A673 (cell line): ENCODE measurements around the gene FAM227B. TPM values are rescaled to one million over a fixed set of nuclear protein-coding genes. Genes with fewer than 3 reads are reported as not detected.
"Not testable (repeated sequence)": the region's sequence is repeated elsewhere in the genome, so short reads cannot be mapped to it uniquely, and the experiment has no call there.

ENCODE experiments used
- BruUV-seq: library from RNA; stranded (reverse); fragments of 400-500 nt; replicated peaks from 2 replicates; lab custom pipeline; 2021; lab: Mats Ljungman, UMichigan
- CTCF ChIA-PET: fragments of 300-600 bp; sonication (Branson Sonifier 250); formaldehyde crosslinking; loops from one replicate; lab custom pipeline; 2022; ENCODE audit warnings: antibody characterized with exemption; lab: Charles Lee
- POLR2A ChIA-PET: fragments of 300-600 bp; sonication (Branson Sonifier 250); formaldehyde crosslinking; loops from one replicate; lab custom pipeline; 2022; ENCODE audit warnings: antibody characterized with exemption; ENCODE audit not compliant: low non-redundant PET; lab: Charles Lee
- DNase-seq: peaks from one replicate; pipeline ENCODE4 v3.0.0-alpha.2; 2015; ENCODE audit warnings: low spot score
- H3K27ac ChIP-seq: fragments of 200-600 bp; sonication (generic); 2 replicates; pipeline ENCODE4 v1.5.1; 2016; ENCODE audit warnings: mixed run types, low read depth, mild to moderate bottlenecking, mixed read lengths, antibody characterized with exemption, low read length; ENCODE audit not compliant: poor library complexity, severe bottlenecking
- H3K27me3 ChIP-seq: fragments of 200-600 bp; sonication (generic); replicated peaks from 2 replicates; pipeline ENCODE4 v1.6.1; 2017; ENCODE audit warnings: mixed run types, low read depth, mild to moderate bottlenecking, mixed read lengths, antibody characterized with exemption, low read length; ENCODE audit not compliant: insufficient read depth, poor library complexity
- H3K36me3 ChIP-seq: fragments of 200-600 bp; sonication (generic); 2 replicates; pipeline ENCODE4 v1.6.1; 2016; ENCODE audit warnings: mixed run types, mild to moderate bottlenecking, mixed read lengths, antibody characterized with exemption, low read length; ENCODE audit not compliant: insufficient read depth, poor library complexity, severe bottlenecking
- H3K4me1 ChIP-seq: fragments of 200-600 bp; sonication (generic); 2 replicates; pipeline ENCODE4 v1.6.1; 2017; ENCODE audit warnings: mixed run types, mild to moderate bottlenecking, mixed read lengths, antibody characterized with exemption, low read length; ENCODE audit not compliant: insufficient read depth, poor library complexity, severe bottlenecking
- H3K4me3 ChIP-seq: fragments of 200-600 bp; sonication (generic); 2 replicates; pipeline ENCODE4 v1.5.1; 2016; ENCODE audit warnings: low read depth, mixed run types, mild to moderate bottlenecking, mixed read lengths, low read length; ENCODE audit not compliant: poor library complexity, severe bottlenecking
- H3K9me3 ChIP-seq: fragments of 200-600 bp; sonication (generic); 2 replicates; pipeline ENCODE4 v1.6.1; 2016; ENCODE audit warnings: mixed run types, low read depth, mild to moderate bottlenecking, mixed read lengths, antibody characterized with exemption, low read length; ENCODE audit not compliant: poor library complexity, severe bottlenecking
- CTCF ChIP-seq: fragments of 300-800, 200-600 bp; sonication (generic); conservative IDR thresholded peaks from 2 replicates; pipeline ENCODE4 v1.5.1; 2017; ENCODE audit warnings: low read depth, mild to moderate bottlenecking, antibody characterized with exemption, low read length, moderate library complexity, mixed read lengths
- EZH2 ChIP-seq: fragments of 200-600 bp; sonication (generic); IDR thresholded peaks from 2 replicates; pipeline ENCODE4 v1.6.1; 2017; ENCODE audit warnings: borderline replicate concordance, low read depth, mild to moderate bottlenecking, mixed read lengths, antibody characterized with exemption, low read length; ENCODE audit not compliant: poor library complexity, severe bottlenecking
- intact Hi-C: fragments of 100-400 bp; cut with micrococcal nuclease; formaldehyde crosslinking; loops from one replicate; pipeline ENCODE4 v1.10.0; 2022; ENCODE audit not compliant: unreplicated experiment
- total RNA-seq: library from RNA; stranded (reverse); gene quantifications from 2 replicates; pipeline ENCODE4 v1.2.3, GENCODE V29; 2021

FAM227B gene
- total RNA-seq, 1 experiment from 2014 or later, result 2.3 TPM

- no peaks in the 10 kb centered on the region for H3K36me3 ChIP-seq
- H3K27me3 ChIP-seq, result no peaks in the 10 kb centered on the region
- H3K4me3 ChIP-seq, result no peak overlapping the region
- POLR2A ChIA-PET, result no interaction called here
- H3K4me1 ChIP-seq, result no peaks in the 10 kb centered on the region
- no peak overlapping the region for H3K27ac ChIP-seq
- TF ChIP-seq EZH2 (no peak), CTCF (peak; percentile 27; the same call in 1 of the 2 replicates)
- no peaks in the 10 kb centered on the region for H3K9me3 ChIP-seq
- no TSS peak for BruUV-seq
- intact Hi-C loops, result no loop called here
- CTCF ChIA-PET, result no interaction called here
- no peak for DNase-seq
These were observed 249.8 kb downstream of the FAM227B start for GRCh38 chr15:49370782-49371181.

- ChIA-PET CTCF (no interaction called here), POLR2A (no interaction called here)
- Histone ChIP-seq H3K27ac (no peak overlapping the region), H3K4me3 (no peak overlapping the region), H3K27me3 (no peaks in the 10 kb centered on the region), H3K4me1 (no peaks in the 10 kb centered on the region), H3K36me3 (no peaks in the 10 kb centered on the region), H3K9me3 (no peaks in the 10 kb centered on the region)
- intact Hi-C loops, result no loop called here
- DNase-seq, result no peak
- no peak for TF ChIP-seq EZH2
- no peak for TF ChIP-seq CTCF
- no TSS peak for BruUV-seq
These were observed 254.1 kb downstream of the FAM227B start for GRCh38 chr15:49366496-49366895.

DNA sequence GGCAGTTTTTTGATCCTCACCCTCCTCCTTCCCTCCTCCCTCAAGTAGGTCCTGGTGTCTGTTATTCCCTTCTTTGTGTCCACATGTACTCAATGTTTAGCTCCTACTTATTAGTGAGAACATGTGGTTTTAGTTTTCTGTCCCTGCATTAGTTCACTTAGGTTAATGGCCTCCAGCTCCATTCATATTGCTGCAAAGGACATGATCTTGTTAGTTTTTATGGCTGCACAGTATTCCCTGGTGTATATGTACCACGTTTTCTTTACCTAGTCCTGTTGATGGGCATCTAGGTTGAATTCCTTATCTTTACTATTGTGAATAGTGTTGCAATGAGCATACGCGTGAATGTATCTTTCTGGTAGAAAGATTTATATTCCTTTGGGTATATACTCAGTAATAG lies 259.2 kb downstream of the FAM227B start:
- BruUV-seq, result no TSS peak
- no peaks in the 10 kb centered on the region for H3K27me3 ChIP-seq
- ChIA-PET POLR2A (no interaction called here), CTCF (no interaction called here)
- H3K27ac ChIP-seq, result no peak overlapping the region
- intact Hi-C loops, result no loop called here
- no peaks in the 10 kb centered on the region for H3K36me3 ChIP-seq
- DNase-seq, result no peak
- H3K4me3 ChIP-seq, result no peak overlapping the region
- no peaks in the 10 kb centered on the region for H3K4me1 ChIP-seq
- TF ChIP-seq EZH2 (no peak), CTCF (no peak)
- H3K9me3 ChIP-seq, result no peaks in the 10 kb centered on the region

DNA sequence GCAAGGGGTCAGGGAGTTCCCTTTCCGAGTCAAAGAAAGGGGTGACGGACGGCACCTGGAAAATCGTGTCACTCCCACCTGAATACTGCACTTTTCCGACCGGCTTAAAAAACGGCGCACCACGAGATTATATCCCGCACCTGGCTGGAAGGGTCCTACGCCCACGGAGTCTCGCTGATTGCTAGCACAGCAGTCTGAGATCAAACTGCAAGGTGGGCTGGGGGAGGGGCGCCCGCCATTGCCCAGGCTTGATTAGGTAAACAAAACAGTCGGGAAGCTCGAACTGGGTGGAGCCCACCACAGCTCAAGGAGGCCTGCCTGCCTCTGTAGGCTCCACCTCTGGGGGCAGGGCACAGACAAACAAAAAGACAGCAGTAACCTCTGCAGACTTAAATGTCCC lies 266.2 kb downstream of the FAM227B start:
- H3K27ac ChIP-seq, POLR2A ChIA-PET, intact Hi-C loops, BruUV-seq, H3K4me3 ChIP-seq, H3K4me1 ChIP-seq, H3K36me3 ChIP-seq, DNase-seq, H3K9me3 ChIP-seq, CTCF ChIA-PET, H3K27me3 ChIP-seq: not testable (repeated sequence)
